ENCODE measurements around the gene BTG1.
A peak's percentile ranks its signal among the peaks of the same experiment; 100 is the strongest.

BTG1 gene, protein sequence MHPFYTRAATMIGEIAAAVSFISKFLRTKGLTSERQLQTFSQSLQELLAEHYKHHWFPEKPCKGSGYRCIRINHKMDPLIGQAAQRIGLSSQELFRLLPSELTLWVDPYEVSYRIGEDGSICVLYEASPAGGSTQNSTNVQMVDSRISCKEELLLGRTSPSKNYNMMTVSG

DNA sequence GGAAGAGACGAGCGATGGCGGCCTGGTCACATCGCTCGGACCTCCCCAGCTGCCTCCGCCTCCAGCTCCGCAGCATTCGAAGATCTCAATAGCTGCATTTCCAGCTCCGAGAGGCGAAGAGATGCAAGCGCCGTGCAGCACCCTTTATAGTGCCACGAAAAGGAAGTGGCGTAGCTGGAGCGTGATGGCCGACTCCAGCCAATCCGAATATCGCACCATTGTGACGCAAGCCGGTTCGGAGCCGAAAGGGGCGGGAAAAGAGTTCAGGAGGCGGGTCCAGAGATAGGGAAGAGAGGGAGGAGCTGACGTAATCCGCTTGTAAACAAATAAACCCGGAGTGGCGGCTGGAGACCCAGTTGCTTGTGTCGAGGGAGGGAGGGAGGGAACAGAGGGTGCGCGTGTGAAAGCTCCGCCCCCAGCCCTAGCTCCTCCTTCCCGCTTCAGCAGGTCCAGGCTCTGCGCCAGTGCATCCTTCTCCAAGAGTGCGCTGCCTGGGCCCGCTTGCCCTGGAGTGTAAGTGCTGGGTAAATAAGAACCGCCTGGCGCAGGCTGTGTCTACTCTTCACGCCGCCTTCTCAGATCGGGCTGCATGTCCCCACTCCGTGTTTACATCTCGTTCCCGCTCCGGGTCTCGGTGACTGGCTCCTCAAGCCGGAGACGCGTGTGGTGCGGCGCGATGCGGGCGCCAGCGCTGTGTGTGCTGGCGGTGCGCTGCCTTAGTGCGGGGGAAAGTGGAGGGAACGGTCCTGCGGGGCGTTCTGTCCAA lies at the start of gene BTG1:
BTG1 (minus strand) TSS at position 116 of the 766 bp plus-strand sequence. CDS start 311 bp downstream, outside the sequence.
- H3K27me3 ChIP-seq (replicated peaks), result no peaks in the 10 kb centered on the region
- H3K4me3 ChIP-seq (ENCODE audit: low read depth, low read length), result peak within 1 kb of the TSS; percentile 93
- peaks cover 11% of the 10 kb centered on the region for H3K36me3 ChIP-seq (replicated peaks)
- peak; percentile 1 for TF ChIP-seq CTCF (IDR thresholded peaks at IDR 0.05; ENCODE audit: low read depth, low read length, missing control alignments)
- peak; percentile 100 for DNase-seq
- peak within 1 kb of the TSS; percentile 83 for H3K27ac ChIP-seq
- in situ Hi-C loops (cut with HindIII; ENCODE audit: low pct_ligation_motif_present, low sequenced_read_pairs), result no loop called here

DNA sequence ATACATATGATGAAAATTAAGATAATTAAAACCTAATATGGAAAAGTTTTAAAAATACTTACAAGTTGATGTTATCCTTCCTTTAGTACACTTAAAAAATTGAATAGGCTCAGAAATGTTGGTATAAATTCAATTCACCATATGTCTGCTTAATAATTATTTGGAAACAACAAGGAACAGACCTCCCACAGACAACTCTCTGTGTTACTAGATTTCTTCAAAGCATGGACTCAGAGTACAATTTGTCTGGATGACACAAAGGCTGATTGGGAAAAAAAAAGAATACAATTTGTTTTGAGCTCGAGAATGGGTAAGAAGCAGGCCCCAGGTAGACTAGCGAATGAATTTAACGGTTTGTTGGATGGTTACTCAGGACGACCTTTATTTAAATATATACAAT lies 48.9 kb upstream of the BTG1 start:
- no peak for TF ChIP-seq CTCF (IDR thresholded peaks at IDR 0.05; ENCODE audit: low read depth, low read length, missing control alignments)
- Histone ChIP-seq H3K27ac (no peak overlapping the region), H3K4me3 (ENCODE audit: low read depth, low read length) (no peak overlapping the region), H3K27me3 (replicated peaks) (no peaks in the 10 kb centered on the region), H3K36me3 (replicated peaks) (no peaks in the 10 kb centered on the region)
- DNase-seq, result no peak
- in situ Hi-C loops (cut with HindIII; ENCODE audit: low pct_ligation_motif_present, low sequenced_read_pairs), result no loop called here

- in situ Hi-C loops (cut with HindIII; ENCODE audit: low pct_ligation_motif_present, low sequenced_read_pairs), result no loop called here
- no peak for DNase-seq
These were observed 48.2 kb upstream of the BTG1 start for GRCh38 chr12:92193846-92194245.

DNA sequence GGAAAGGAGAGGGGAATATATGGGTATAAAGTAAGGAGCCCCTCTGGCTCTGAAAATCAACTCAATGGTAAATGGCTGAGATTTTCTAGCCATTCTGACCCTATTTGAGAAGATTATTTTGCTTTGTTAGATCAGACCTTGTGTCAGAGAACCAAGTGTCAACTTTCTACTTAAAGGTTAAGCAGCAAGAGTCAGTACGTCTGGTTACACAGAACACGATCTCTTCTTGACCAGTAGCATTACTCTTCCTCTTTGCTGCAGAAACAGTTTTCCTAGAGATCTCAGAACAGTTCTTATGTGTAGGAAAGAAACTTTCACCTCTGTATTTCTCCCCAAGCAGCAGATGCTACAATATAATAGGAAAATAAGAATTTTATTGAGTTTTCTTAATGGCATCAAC lies 47.4 kb upstream of the BTG1 start:
- no peak for TF ChIP-seq CTCF (IDR thresholded peaks at IDR 0.05; ENCODE audit: low read depth, low read length, missing control alignments)
- Histone ChIP-seq H3K4me3 (ENCODE audit: low read depth, low read length) (no peak overlapping the region), H3K27ac (no peak overlapping the region), H3K36me3 (replicated peaks) (no peaks in the 10 kb centered on the region), H3K27me3 (replicated peaks) (no peaks in the 10 kb centered on the region)
- in situ Hi-C loops (cut with HindIII; ENCODE audit: low pct_ligation_motif_present, low sequenced_read_pairs), result no loop called here
- no peak for DNase-seq

More at GRCh38 chr12:92193846-92194245, 48.2 kb upstream of the BTG1 start:
- no peak overlapping the region for H3K4me3 ChIP-seq (ENCODE audit: low read depth, low read length)
- TF ChIP-seq CTCF (IDR thresholded peaks at IDR 0.05; ENCODE audit: low read depth, low read length, missing control alignments), result no peak
- no peak overlapping the region for H3K27ac ChIP-seq
- H3K27me3 ChIP-seq (replicated peaks), result no peaks in the 10 kb centered on the region
- H3K36me3 ChIP-seq (replicated peaks), result no peaks in the 10 kb centered on the region

DNA sequence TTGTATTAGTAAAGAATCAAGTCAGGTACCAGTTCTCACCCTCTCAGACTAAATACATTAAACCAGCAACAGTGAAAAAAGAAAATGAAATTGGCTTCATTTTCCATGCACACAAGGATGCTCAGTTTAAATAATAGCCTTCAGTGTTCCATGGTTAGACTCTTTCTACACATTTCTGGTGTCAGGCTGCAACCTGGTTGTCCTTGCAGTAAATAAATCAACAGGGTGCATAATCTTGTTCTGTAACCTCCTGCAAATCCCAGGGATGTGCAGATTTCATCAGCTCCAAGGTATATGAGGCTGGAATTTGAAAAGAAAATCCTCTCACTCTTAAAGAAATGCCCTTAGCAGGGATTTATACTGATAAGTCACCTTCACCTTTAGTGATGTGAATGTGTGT lies 46.7 kb upstream of the BTG1 start:
- Histone ChIP-seq H3K4me3 (ENCODE audit: low read depth, low read length) (no peak overlapping the region), H3K36me3 (replicated peaks) (no peaks in the 10 kb centered on the region), H3K27me3 (replicated peaks) (no peaks in the 10 kb centered on the region), H3K27ac (no peak overlapping the region)
- no peak for DNase-seq
- TF ChIP-seq CTCF (IDR thresholded peaks at IDR 0.05; ENCODE audit: low read depth, low read length, missing control alignments), result no peak
- in situ Hi-C loops (cut with HindIII; ENCODE audit: low pct_ligation_motif_present, low sequenced_read_pairs), result no loop called here
